Neural progenitor cell (in vitro differentiated cells): ENCODE measurements around the gene RTN4RL1. TPM values are rescaled to one million over a fixed set of nuclear protein-coding genes. Genes with fewer than 3 reads are reported as not detected.
A peak's percentile ranks its signal among the peaks of the same experiment; 100 is the strongest.

ENCODE experiments used
- DNase-seq: peaks from one replicate; pipeline ENCODE4 v3.0.0-alpha.2; 2016; ENCODE audit warnings: low spot score
- H2AFZ ChIP-seq: fragments of 200-600 bp; sonication (generic); replicated peaks from 2 replicates; pipeline ENCODE4 v1.6.1; 2016; ENCODE audit warnings: antibody characterized with exemption
- H3F3A ChIP-seq: fragments of 200-600 bp; sonication (generic); 2 replicates; pipeline ENCODE4 v1.6.1; 2016; ENCODE audit warnings: antibody characterized with exemption, low read depth
- H3K27ac ChIP-seq: fragments of 200-600 bp; sonication (generic); 2 replicates; pipeline ENCODE4 v1.5.1; 2016; ENCODE audit warnings: mild to moderate bottlenecking
- H3K27me3 ChIP-seq: fragments of 200-600 bp; sonication (generic); 2 replicates; pipeline ENCODE4 v1.6.1; 2016; ENCODE audit warnings: mild to moderate bottlenecking, moderate library complexity
- H3K36me3 ChIP-seq: fragments of 200-600 bp; sonication (generic); 2 replicates; pipeline ENCODE4 v1.5.1; 2016
- H3K4me1 ChIP-seq: fragments of 200-600 bp; sonication (generic); 2 replicates; pipeline ENCODE4 v1.6.1; 2016; ENCODE audit warnings: mixed run types
- H3K4me2 ChIP-seq: fragments of 200-600 bp; sonication (generic); 2 replicates; pipeline ENCODE4 v1.6.1; 2016
- H3K4me3 ChIP-seq: fragments of 200-600 bp; sonication (generic); 2 replicates; pipeline ENCODE4 v1.5.1; 2016
- H3K79me2 ChIP-seq: fragments of 200-600 bp; sonication (generic); 2 replicates; pipeline ENCODE4 v1.6.1; 2016; ENCODE audit warnings: low read depth
- H3K9ac ChIP-seq: fragments of 200-600 bp; sonication (generic); 2 replicates; pipeline ENCODE4 v1.6.1; 2016
- H3K9me3 ChIP-seq: fragments of 200-600 bp; sonication (generic); 2 replicates; pipeline ENCODE4 v1.5.1; 2016; ENCODE audit warnings: low read depth
- H4K20me1 ChIP-seq: fragments of 200-600 bp; sonication (generic); 2 replicates; pipeline ENCODE4 v1.6.1; 2016; ENCODE audit warnings: low read depth
- H3K27ac Mint-ChIP-seq: 3 replicates; pipeline ENCODE4 v1.8.0; 2021; ENCODE audit warnings: mixed read lengths
- H3K27me3 Mint-ChIP-seq: 2 replicates; pipeline ENCODE4 v1.8.0; 2022; ENCODE audit warnings: low read depth, mild to moderate bottlenecking, inconsistent platforms, moderate library complexity, mixed read lengths; ENCODE audit not compliant: insufficient read depth
- H3K36me3 Mint-ChIP-seq: 3 replicates; pipeline ENCODE4 v1.8.0; 2021; ENCODE audit warnings: mixed read lengths
- H3K4me1 Mint-ChIP-seq: 3 replicates; pipeline ENCODE4 v1.8.0; 2021; ENCODE audit warnings: mixed read lengths
- H3K4me3 Mint-ChIP-seq: 3 replicates; pipeline ENCODE4 v1.8.0; 2021; ENCODE audit warnings: mild to moderate bottlenecking, moderate library complexity, mixed read lengths
- H3K9me3 Mint-ChIP-seq: 3 replicates; pipeline ENCODE4 v1.8.0; 2020; ENCODE audit warnings: mixed read lengths
- CTCF ChIP-seq: fragments of 200-600 bp; sonication (generic); IDR thresholded peaks from 2 replicates; pipeline ENCODE4 v1.5.1; 2017; ENCODE audit warnings: antibody characterized with exemption, mild to moderate bottlenecking
- EZH2 ChIP-seq: fragments of 200-600 bp; sonication (generic); IDR thresholded peaks from 2 replicates; pipeline ENCODE4 v1.6.1; 2017; ENCODE audit warnings: antibody characterized with exemption, mild to moderate bottlenecking, moderate library complexity
- EZH2phosphoT487 ChIP-seq: fragments of 200-600 bp; sonication (generic); IDR thresholded peaks from 2 replicates; pipeline ENCODE4 v1.6.1; 2017; ENCODE audit warnings: antibody characterized with exemption
- total RNA-seq: library from RNA; depleted of rRNA; stranded (reverse); fragments of >200 nt; gene quantifications from 2 replicates; pipeline ENCODE4 v1.2.3, GENCODE V29; 2015; ENCODE audit warnings: low replicate concordance

The RTN4RL1 gene
- total RNA-seq, 1 donor from 2014 or later, result 3.4 TPM

- peaks cover 4% of the 10 kb centered on the region for H3K36me3 Mint-ChIP-seq
- no peak within 1 kb of the TSS for H2AFZ ChIP-seq
- H3K27ac ChIP-seq, result no peak within 1 kb of the TSS
- H3K9ac ChIP-seq, result no peak within 1 kb of the TSS
- no peaks in the 10 kb centered on the region for H3K9me3 Mint-ChIP-seq
- peaks cover 27% of the 10 kb centered on the region for H3K27me3 Mint-ChIP-seq
- H4K20me1 ChIP-seq, result peaks cover 83% of the 10 kb centered on the region
- H3K4me1 ChIP-seq, result peaks cover 12% of the 10 kb centered on the region
- H3K27me3 ChIP-seq, result peaks cover 94% of the 10 kb centered on the region
- peak; percentile 90 for DNase-seq
- H3K9me3 ChIP-seq, result no peaks in the 10 kb centered on the region
- peak within 1 kb of the TSS; percentile 48 for H3K4me3 ChIP-seq
- peak within 1 kb of the TSS; percentile 84 for H3K4me2 ChIP-seq
- H3K27ac Mint-ChIP-seq, result no peak within 1 kb of the TSS
- H3F3A ChIP-seq, result peaks cover 43% of the 10 kb centered on the region
- peaks cover 20% of the 10 kb centered on the region for H3K4me1 Mint-ChIP-seq
- H3K79me2 ChIP-seq, result no peaks in the 10 kb centered on the region
- H3K4me3 Mint-ChIP-seq, result peak within 1 kb of the TSS; percentile 81
- peak; percentile 98 for TF ChIP-seq EZH2phosphoT487
- TF ChIP-seq CTCF, result peak; percentile 80
- peak; percentile 97 for TF ChIP-seq EZH2
- no peaks in the 10 kb centered on the region for H3K36me3 ChIP-seq
These were observed 29.6 kb upstream of the RTN4RL1 start, which contains the start of gene HIC1 for GRCh38 chr17:2054512-2055291. TSS of gene HIC1 (plus strand) at chr17:2055103. CDS start at chr17:2056691, 1,588 bp downstream.

GRCh38 chr17:2054262-2054511 lies 29.1 kb upstream of the RTN4RL1 start:
- H3K9me3 ChIP-seq, result no peaks in the 10 kb centered on the region
- H3F3A ChIP-seq, result peaks cover 48% of the 10 kb centered on the region
- no peaks in the 10 kb centered on the region for H3K79me2 ChIP-seq
- peaks cover 19% of the 10 kb centered on the region for H3K4me1 Mint-ChIP-seq
- H3K4me1 ChIP-seq, result peaks cover 16% of the 10 kb centered on the region
- no peak for DNase-seq
- H3K9me3 Mint-ChIP-seq, result no peaks in the 10 kb centered on the region
- no peak overlapping the region for H3K9ac ChIP-seq
- peak overlapping the region; percentile 80 for H3K4me2 ChIP-seq
- H3K36me3 Mint-ChIP-seq, result no peaks in the 10 kb centered on the region
- H3K27ac Mint-ChIP-seq, result no peak overlapping the region
- peak overlapping the region; percentile 81 for H3K4me3 Mint-ChIP-seq
- H4K20me1 ChIP-seq, result peaks cover 82% of the 10 kb centered on the region
- no peak overlapping the region for H2AFZ ChIP-seq
- peaks cover 25% of the 10 kb centered on the region for H3K27me3 Mint-ChIP-seq
- H3K36me3 ChIP-seq, result no peaks in the 10 kb centered on the region
- peaks cover 94% of the 10 kb centered on the region for H3K27me3 ChIP-seq
- TF ChIP-seq EZH2phosphoT487, result no peak
- TF ChIP-seq EZH2, result no peak
- TF ChIP-seq CTCF, result no peak
- H3K27ac ChIP-seq, result no peak overlapping the region
- H3K4me3 ChIP-seq, result peak overlapping the region; percentile 48

- Histone ChIP-seq H3K79me2 (no peaks in the 10 kb centered on the region), H3K9ac (no peak overlapping the region), H3K4me1 (peaks cover 18% of the 10 kb centered on the region), H4K20me1 (peaks cover 79% of the 10 kb centered on the region), H3K36me3 (no peaks in the 10 kb centered on the region), H3K27ac (no peak overlapping the region), H3K27me3 (peaks cover 94% of the 10 kb centered on the region), H3K9me3 (no peaks in the 10 kb centered on the region), H3K4me2 (peak overlapping the region; percentile 80), H3K4me3 (peak overlapping the region; percentile 48), H2AFZ (no peak overlapping the region), H3F3A (peaks cover 52% of the 10 kb centered on the region)
- Mint-ChIP-seq H3K27me3 (peaks cover 30% of the 10 kb centered on the region), H3K9me3 (no peaks in the 10 kb centered on the region), H3K4me3 (peak overlapping the region; percentile 85), H3K4me1 (peaks cover 25% of the 10 kb centered on the region), H3K27ac (peak overlapping the region; percentile 50), H3K36me3 (no peaks in the 10 kb centered on the region)
- peak; percentile 81 for DNase-seq
- TF ChIP-seq EZH2 (peak; percentile 82), CTCF (peak; percentile 65), EZH2phosphoT487 (peak; percentile 89)
These were observed 28.5 kb upstream of the RTN4RL1 start for GRCh38 chr17:2053380-2054261.
